H1 (cell line): Measurements from ENCODE around the gene ZNF830. TPM values are rescaled to one million over a fixed set of nuclear protein-coding genes. Genes with fewer than 3 reads are reported as not detected.

Experiments
- CTCF ChIA-PET: fragments of 300-600 bp; sonication (Branson Sonifier 250); formaldehyde crosslinking; loops from one replicate; lab custom pipeline; 2021; ENCODE audit not compliant: partially characterized antibody; lab: Charles Lee
- POLR2A ChIA-PET: fragments of 300-600 bp; sonication (Branson Sonifier 250); formaldehyde crosslinking; loops from one replicate; lab custom pipeline; 2021; ENCODE audit warnings: inconsistent platforms; ENCODE audit not compliant: partially characterized antibody; lab: Charles Lee
- DNase-seq, 2 experiments: peaks; one replicate each; pipeline versions ENCODE4 v3.0.0 to v3.0.0-alpha.2; 2010 to 2022; ENCODE audit warnings: low spot score in 2 of 2, low read depth in 1 of 2, mixed read lengths in 1 of 2
- FAIRE-seq: peaks from 2 replicates; lab custom pipeline; 2011; peaks lifted over from hg19 to GRCh38; lab: Jason Lieb, UNC
- H2AFZ ChIP-seq: 2 replicates; pipeline ENCODE4 v1.8.1; 2012; ENCODE audit warnings: low read length, inconsistent platforms
- H2AK5ac ChIP-seq: 2 replicates; pipeline ENCODE4 v1.6.1; 2013; ENCODE audit warnings: low read depth, low read length
- H2BK120ac ChIP-seq: replicated peaks from 2 replicates; pipeline ENCODE3; 2013; ENCODE audit warnings: low read depth, low read length, inconsistent platforms
- H2BK12ac ChIP-seq: 2 replicates; pipeline ENCODE4 v1.6.1; 2013; ENCODE audit warnings: low read depth, low read length
- H2BK15ac ChIP-seq: 2 replicates; pipeline ENCODE4 v1.6.1; 2013; ENCODE audit warnings: low read length
- H2BK20ac ChIP-seq: 2 replicates; pipeline ENCODE4 v1.6.1; 2013; ENCODE audit warnings: low read length
- H2BK5ac ChIP-seq: 2 replicates; pipeline ENCODE4 v1.6.1; 2013; ENCODE audit warnings: low read depth, low read length
- H3K14ac ChIP-seq: 2 replicates; pipeline ENCODE4 v1.6.1; 2013; ENCODE audit warnings: inconsistent platforms; ENCODE audit not compliant: insufficient read length
- H3K18ac ChIP-seq: 2 replicates; pipeline ENCODE4 v1.6.1; 2013; ENCODE audit warnings: low read length; ENCODE audit errors: extremely low read depth
- H3K23ac ChIP-seq: 2 replicates; pipeline ENCODE4 v1.6.1; 2013; ENCODE audit warnings: inconsistent platforms; ENCODE audit not compliant: insufficient read length
- H3K23me2 ChIP-seq: 2 replicates; pipeline ENCODE4 v1.6.1; 2013; ENCODE audit warnings: low read depth, low read length
- H3K27ac ChIP-seq: 2 replicates; pipeline ENCODE4 v1.6.1; 2011; ENCODE audit warnings: low read depth, low read length, inconsistent platforms
- H3K27me3 ChIP-seq, 4 experiments: replicated peaks in 1 of 4; 1 replicate in 1 of 4; 2 replicates in 3 of 4; pipeline versions ENCODE4 v1.6.1 to v1.8.1; 2011 to 2013; ENCODE audit warnings: low read length in 3 of 4, mild to moderate bottlenecking in 3 of 4, inconsistent platforms in 2 of 4, mixed read lengths in 2 of 4, moderate library complexity in 1 of 4; ENCODE audit not compliant: control insufficient read depth in 3 of 4, insufficient read depth in 3 of 4; ENCODE audit errors: extremely low read depth in 1 of 4
- H3K36me3 ChIP-seq, 4 experiments: 2 replicates each; pipeline versions ENCODE4 v1.6.1 to v1.8.1; 2011 to 2013; ENCODE audit warnings: mild to moderate bottlenecking in 4 of 4, low read length in 3 of 4, moderate library complexity in 2 of 4, control low read depth in 1 of 4, inconsistent platforms in 1 of 4; ENCODE audit not compliant: insufficient read depth in 4 of 4, control insufficient read depth in 2 of 4
- H3K4ac ChIP-seq: replicated peaks from 2 replicates; pipeline ENCODE3; 2013; ENCODE audit warnings: low read length, low read depth, mixed read lengths, inconsistent platforms; ENCODE audit not compliant: insufficient read length
- H3K4me1 ChIP-seq, 4 experiments: replicated peaks in 1 of 4; 1 replicate in 1 of 4; 2 replicates in 3 of 4; pipeline versions ENCODE4 v1.6.1 to v1.8.1; 2011 to 2013; ENCODE audit warnings: low read length in 3 of 4, inconsistent platforms in 2 of 4, mixed read lengths in 1 of 4; ENCODE audit not compliant: insufficient read depth in 4 of 4, control insufficient read depth in 3 of 4
- H3K4me2 ChIP-seq, 2 experiments: 2 replicates each; pipeline versions ENCODE4 v1.6.1 to v1.8.1; 2011 to 2013; ENCODE audit warnings: low read depth in 2 of 2, low read length in 2 of 2, control low read depth in 1 of 2, inconsistent platforms in 1 of 2, mild to moderate bottlenecking in 1 of 2; ENCODE audit not compliant: insufficient read depth in 1 of 2
- H3K4me3 ChIP-seq, 4 experiments: fragments of 200-600, 300-600 bp in 1 of 4; sonication (generic), shearing (Covaris generic), sonication (Bioruptor Twin) in 1 of 4; 2 replicates each; pipeline versions ENCODE4 v1.5.1 to v1.8.1; 2011 to 2016; ENCODE audit warnings: low read length in 4 of 4, low read depth in 3 of 4, control low read depth in 2 of 4, inconsistent platforms in 2 of 4, mild to moderate bottlenecking in 2 of 4, mixed read lengths in 1 of 4, moderate library complexity in 1 of 4; ENCODE audit not compliant: insufficient read depth in 2 of 4; ENCODE audit errors: extremely low read depth in 1 of 4
- H3K56ac ChIP-seq: replicated peaks from 2 replicates; pipeline ENCODE3; 2013; ENCODE audit warnings: low read depth, mild to moderate bottlenecking, mixed read lengths, low read length, inconsistent platforms; ENCODE audit not compliant: insufficient read length
- H3K79me1 ChIP-seq: 2 replicates; pipeline ENCODE4 v1.6.1; 2013; ENCODE audit warnings: low read depth, low read length, control low read depth
- H3K79me2 ChIP-seq, 2 experiments: 2 replicates each; pipeline versions ENCODE4 v1.6.1 to v1.8.1; 2012 to 2013; ENCODE audit warnings: low read length in 2 of 2, mild to moderate bottlenecking in 2 of 2, inconsistent platforms in 1 of 2; ENCODE audit not compliant: insufficient read depth in 2 of 2, control insufficient read depth in 1 of 2
- H3K9ac ChIP-seq, 4 experiments: replicated peaks in 1 of 4; 1 replicate in 1 of 4; 2 replicates in 3 of 4; pipeline versions ENCODE4 v1.6.1 to v1.8.1; 2011 to 2013; ENCODE audit warnings: low read depth in 3 of 4, low read length in 3 of 4, control low read depth in 2 of 4, mild to moderate bottlenecking in 2 of 4, moderate library complexity in 2 of 4, inconsistent platforms in 1 of 4; ENCODE audit errors: extremely low read depth in 1 of 4
- H3K9me3 ChIP-seq, 2 experiments: 2 replicates each; pipeline versions ENCODE4 v1.6.1 to v1.8.1; 2012 to 2013; ENCODE audit warnings: mild to moderate bottlenecking in 2 of 2, moderate library complexity in 2 of 2, control low read depth in 1 of 2, inconsistent platforms in 1 of 2, low read depth in 1 of 2, low read length in 1 of 2, mixed read lengths in 1 of 2; ENCODE audit not compliant: insufficient read depth in 2 of 2
- H4K20me1 ChIP-seq, 2 experiments: replicated peaks in 1 of 2; 2 replicates each; pipeline versions ENCODE3 to v1.8.1; 2011 to 2013; ENCODE audit warnings: inconsistent platforms in 2 of 2, low read length in 2 of 2, mild to moderate bottlenecking in 1 of 2; ENCODE audit not compliant: insufficient read depth in 2 of 2, control insufficient read depth in 1 of 2
- H4K5ac ChIP-seq: 2 replicates; pipeline ENCODE4 v1.6.1; 2013; ENCODE audit warnings: low read length, low read depth, mixed read lengths, inconsistent platforms; ENCODE audit not compliant: insufficient read length
- H4K8ac ChIP-seq: 2 replicates; pipeline ENCODE4 v1.8.0; 2013; ENCODE audit warnings: mild to moderate bottlenecking, moderate library complexity, low read length, inconsistent platforms; ENCODE audit not compliant: insufficient read depth; ENCODE audit errors: extremely low read depth
- H4K91ac ChIP-seq: replicated peaks from 2 replicates; pipeline ENCODE3; 2013; ENCODE audit warnings: low read length, mixed read lengths, inconsistent platforms; ENCODE audit not compliant: insufficient read length
- KDM1A ChIP-seq: fragments of 200-600, 300-600 bp; sonication (generic); IDR thresholded peaks from 2 replicates; pipeline ENCODE4 v1.7.1; 2016; ENCODE audit warnings: mild to moderate bottlenecking, low read length, borderline replicate concordance
- KDM5A ChIP-seq: fragments of 200-600 bp; IDR thresholded peaks from 2 replicates; pipeline ENCODE4 v1.7.1; 2012; ENCODE audit warnings: mild to moderate bottlenecking, low read length, inconsistent platforms, mixed read lengths
- SP4 ChIP-seq: IDR thresholded peaks from 2 replicates; pipeline ENCODE4 v1.6.1; 2012; ENCODE audit warnings: low read length, inconsistent platforms
- TBP ChIP-seq: IDR thresholded peaks from 2 replicates; pipeline ENCODE4 v1.6.1; 2011; ENCODE audit warnings: low read depth, low read length, improper control_type of control experiment
- TEAD4 ChIP-seq: IDR thresholded peaks from 2 replicates; pipeline ENCODE4 v1.6.1; 2012; ENCODE audit warnings: low read depth, low read length, inconsistent platforms, mixed read lengths
- WGBS, 2 experiments: shearing (Covaris generic) in 1 of 2; methylation state at CpG; one replicate each; pipeline versions ENCODE4 v1.1.6 to v1.1.7; 2013 to 2015; ENCODE audit warnings: low lambda C conversion rate in 2 of 2, mixed read lengths in 2 of 2, inconsistent platforms in 1 of 2, low coverage in 1 of 2, missing lambda C conversion rate in 1 of 2; ENCODE audit not compliant: insufficient replicate concordance in 2 of 2, insufficient coverage in 1 of 2, insufficient read length in 1 of 2; ENCODE audit errors: extremely low coverage in 1 of 2, missing lambda C conversion rate in 1 of 2; 5-methylcytosine and 5-hydroxymethylcytosine counted together
- polyA plus RNA-seq, 7 experiments: library from polyadenylated mRNA; depleted of rRNA in 3 of 7; stranded (reverse) in 5 of 7; unstranded in 2 of 7; fragments of >200 nt in 5 of 7; fragments of 200-250 nt in 2 of 7; gene quantifications; 1 replicate in 5 of 7; 2 replicates in 1 of 7; 4 replicates in 1 of 7; pipeline versions ENCODE4 v1.2.1 to v1.2.3, GENCODE V29; 2011 to 2013; ENCODE audit warnings: missing spikeins in 2 of 7, mixed read lengths in 2 of 7
- total RNA-seq: library from RNA; stranded (reverse); fragmentation: NEBNext Ultra II Directional; extraction: Animal tissue kit (Norgen Biotek cat#: 25700); gene quantifications from 2 replicates; pipeline ENCODE4 v1.2.1, GENCODE V29; 2021

ZNF830 gene
- total and polyA plus RNA-seq, 2 of the 8 experiments (the other 6 are each of a cell fraction or from before 2014, with no cell fraction given), result 4.2 to 19.9 TPM

GRCh38 chr17:34997355-34997862, 36.1 kb downstream of the ZNF830 start:
- no peak overlapping the region for H3K4me3 ChIP-seq
- no peak overlapping the region for H2BK20ac ChIP-seq
- no peak overlapping the region for H2BK5ac ChIP-seq
- no peaks in the 10 kb centered on the region for H3K79me1 ChIP-seq
- peaks cover 8 to 9% of the 10 kb centered on the region in 2 experiments for H4K20me1 ChIP-seq
- FAIRE-seq (no peak), DNase-seq (no peak)
- no peaks in the 10 kb centered on the region for H3K27me3 ChIP-seq
- no peak overlapping the region for H3K27ac ChIP-seq
- no peak overlapping the region for H4K8ac ChIP-seq
- no peak overlapping the region for H3K4ac ChIP-seq
- no peak overlapping the region for H2BK12ac ChIP-seq
- H3K9me3 ChIP-seq, result no peaks in the 10 kb centered on the region
- no peak overlapping the region for H4K91ac ChIP-seq
- POLR2A ChIA-PET, result interaction anchor here (1.2 to 1.5 kb wide), 4 partner anchors 9 to 132 kb away, joined by 3 to 6 read pairs (median 4); no protein-coding TSS in a partner anchor
- no peak overlapping the region for H2BK15ac ChIP-seq
- no peak overlapping the region for H4K5ac ChIP-seq
- no peak overlapping the region for H3K18ac ChIP-seq
- no peak overlapping the region for H3K9ac ChIP-seq
- H3K14ac ChIP-seq, result no peak overlapping the region
- no peak overlapping the region for H2BK120ac ChIP-seq
- TF ChIP-seq KDM1A (no peak), SP4 (no peak), TBP (no peak), KDM5A (no peak), TEAD4 (no peak)
- WGBS, 2 experiments, result 93% methylated on average over 11 of the region's 11 CpGs; no CpG with 5 or more reads in 1 of the 2 experiments
- H3K36me3 ChIP-seq, result peaks cover 57 to 89% (median 85%) of the 10 kb centered on the region in 4 experiments
- no peak overlapping the region for H3K56ac ChIP-seq
- no peaks in the 10 kb centered on the region for H3K79me2 ChIP-seq
- no peaks in the 10 kb centered on the region for H3K4me1 ChIP-seq
- H3K23ac ChIP-seq, result no peak overlapping the region
- H2AFZ ChIP-seq, result no peak overlapping the region
- CTCF ChIA-PET, result interaction anchor here (0.6 to 5.2 kb wide), 9 partner anchors 9 to 129 kb away, joined by 3 to 43 read pairs (median 4); partner anchors contain the start of gene RAD51D
- no peak overlapping the region for H3K4me2 ChIP-seq
- H2AK5ac ChIP-seq, result no peak overlapping the region
- H3K23me2 ChIP-seq, result no peaks in the 10 kb centered on the region
